NCI-H2171 (cell line): ENCODE measurements around the gene NUP214.
"Not testable (repeated sequence)": the region's sequence is repeated elsewhere in the genome, so short reads cannot be mapped to it uniquely, and the experiment has no call there.

Experiments used
- DNase-seq: peaks from one replicate; lab custom pipeline; 2025; lab: John Stamatoyannopoulos, UW

The NUP214 gene

DNA sequence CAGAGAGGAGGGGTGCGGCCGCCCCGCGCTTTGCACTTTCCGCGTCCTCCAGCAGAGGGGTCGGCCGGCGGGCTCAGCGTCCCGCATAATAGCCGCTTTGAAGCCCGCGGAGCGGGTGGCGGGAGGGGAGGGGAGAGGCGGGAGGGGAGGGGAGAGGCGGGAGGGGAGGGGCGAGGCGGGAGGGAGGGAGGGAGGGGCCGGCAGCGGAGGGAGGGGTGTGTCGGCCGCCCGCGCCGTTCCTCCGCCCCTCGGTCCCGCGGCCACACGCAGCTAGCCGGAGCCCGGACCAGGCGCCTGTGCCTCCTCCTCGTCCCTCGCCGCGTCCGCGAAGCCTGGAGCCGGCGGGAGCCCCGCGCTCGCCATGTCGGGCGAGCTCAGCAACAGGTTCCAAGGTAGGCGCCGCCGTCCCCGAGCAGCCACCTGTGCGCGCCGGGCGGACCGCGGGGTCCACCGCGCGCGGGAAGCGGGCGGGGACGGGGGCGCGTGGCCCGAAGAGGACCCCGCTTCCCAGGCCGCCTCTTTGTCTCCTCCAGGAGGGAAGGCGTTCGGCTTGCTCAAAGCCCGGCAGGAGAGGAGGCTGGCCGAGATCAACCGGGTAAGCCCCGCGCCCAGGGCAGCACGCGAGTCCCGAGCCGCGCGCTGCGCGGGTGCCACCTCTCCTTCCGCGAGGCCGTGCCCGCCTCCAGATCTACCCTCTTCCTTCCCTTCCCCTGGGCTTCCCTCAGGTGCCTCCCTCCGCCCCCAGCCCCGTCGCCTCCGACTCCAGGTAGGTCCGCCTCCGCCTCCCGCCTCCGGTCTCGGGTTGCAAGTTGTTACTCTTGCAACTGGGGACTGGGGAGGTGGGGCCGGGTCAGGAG, 28.9 kb upstream of the NUP214 start, which contains the start of gene AIF1L:
AIF1L (plus strand) TSS at position 263 of the 857 bp plus-strand sequence; CDS start at position 362, 99 bp downstream.
- peak; percentile 82 for DNase-seq

DNA sequence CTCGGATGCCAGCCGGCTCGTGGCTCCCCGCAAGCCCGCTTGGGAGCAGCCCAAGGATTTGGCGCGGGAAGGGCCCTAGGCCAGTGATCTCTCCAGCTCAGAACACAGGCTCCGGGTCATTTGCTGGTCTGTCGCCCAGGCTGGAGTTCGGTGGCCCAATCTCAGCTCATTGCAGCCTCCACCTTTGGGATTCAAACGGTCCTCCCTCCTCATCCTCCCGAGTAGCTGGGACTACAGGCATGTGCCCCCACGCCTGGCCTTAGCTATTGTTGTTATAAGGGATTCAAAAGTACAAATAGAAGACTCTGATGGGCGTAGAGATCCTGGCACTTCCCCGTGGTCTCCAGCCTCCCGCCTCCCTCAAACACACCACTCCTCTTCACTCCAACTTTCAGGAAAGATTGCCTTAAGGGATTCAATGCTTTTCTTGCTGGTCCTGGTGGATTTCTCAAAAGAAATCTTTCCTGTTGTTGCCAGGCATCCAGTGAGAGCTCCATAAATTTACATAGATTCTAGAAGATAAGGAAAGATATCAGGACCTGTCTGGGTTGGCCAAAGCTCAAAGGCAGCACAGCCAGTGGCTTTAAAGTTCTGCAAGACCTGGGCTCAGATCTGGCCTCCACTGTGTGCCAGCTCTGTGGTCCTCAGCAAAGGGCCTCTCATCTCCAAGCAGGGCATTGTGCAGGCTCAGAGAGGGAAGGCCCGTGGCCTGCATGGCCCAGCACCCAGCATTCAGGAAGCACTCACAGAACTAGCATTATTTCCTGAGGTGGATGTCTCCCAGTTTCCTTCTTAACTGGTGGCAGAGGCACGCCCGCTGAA, 28.0 kb upstream of the NUP214 start:
- no peak for DNase-seq

DNA sequence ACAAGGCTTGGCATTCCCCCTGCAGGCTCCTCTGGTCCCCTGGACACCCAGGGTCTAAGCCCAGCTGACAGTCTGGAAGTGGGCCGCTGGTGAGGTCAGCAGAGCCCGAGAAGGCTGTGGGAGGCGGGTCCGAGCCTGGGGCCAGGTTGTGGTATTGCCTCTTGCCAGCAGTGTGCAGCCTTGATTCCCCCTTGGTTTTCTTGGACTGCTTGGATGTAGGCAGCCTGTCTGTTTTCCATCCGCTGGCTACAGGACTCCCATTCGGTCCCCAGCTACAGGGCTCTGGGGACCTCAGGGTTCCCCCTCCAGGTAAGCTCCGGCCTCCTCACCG, 27.5 kb upstream of the NUP214 start:
- DNase-seq, result no peak

DNA sequence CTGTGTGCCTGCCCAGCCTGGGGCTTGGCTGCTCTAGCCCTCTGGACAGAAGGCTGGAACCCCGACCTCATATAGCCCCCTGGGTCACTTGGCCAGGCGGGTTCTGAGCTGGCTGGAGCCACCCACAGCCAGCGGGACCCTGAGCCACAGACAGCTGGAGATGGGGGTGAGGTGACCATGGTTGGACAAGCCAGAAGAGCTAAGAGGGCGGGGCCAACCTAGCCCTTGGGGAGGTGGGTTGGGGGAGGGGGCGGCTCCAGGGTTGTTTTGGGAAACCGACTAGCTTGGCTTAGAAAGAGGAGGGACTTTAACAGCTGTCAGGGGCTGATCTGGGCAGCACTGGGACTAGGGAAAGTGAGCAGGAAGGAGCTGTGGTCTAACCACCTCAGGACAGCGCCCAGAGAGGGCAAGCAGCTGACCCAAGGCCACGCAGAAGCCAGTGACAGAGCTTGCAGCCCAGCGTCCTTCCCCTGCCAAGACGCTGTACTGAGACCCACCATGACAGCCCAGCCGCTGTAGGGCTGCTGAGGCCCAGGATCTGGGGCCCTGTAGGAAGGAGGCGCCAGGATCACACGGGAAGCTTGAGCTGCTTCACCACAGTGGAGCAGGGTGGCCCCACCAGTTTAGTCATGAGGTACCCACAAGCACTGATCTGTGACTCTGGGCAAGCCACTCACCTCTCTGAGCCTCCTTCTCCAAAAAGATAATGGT, 26.8 kb upstream of the NUP214 start:
- DNase-seq, result no peak

DNA sequence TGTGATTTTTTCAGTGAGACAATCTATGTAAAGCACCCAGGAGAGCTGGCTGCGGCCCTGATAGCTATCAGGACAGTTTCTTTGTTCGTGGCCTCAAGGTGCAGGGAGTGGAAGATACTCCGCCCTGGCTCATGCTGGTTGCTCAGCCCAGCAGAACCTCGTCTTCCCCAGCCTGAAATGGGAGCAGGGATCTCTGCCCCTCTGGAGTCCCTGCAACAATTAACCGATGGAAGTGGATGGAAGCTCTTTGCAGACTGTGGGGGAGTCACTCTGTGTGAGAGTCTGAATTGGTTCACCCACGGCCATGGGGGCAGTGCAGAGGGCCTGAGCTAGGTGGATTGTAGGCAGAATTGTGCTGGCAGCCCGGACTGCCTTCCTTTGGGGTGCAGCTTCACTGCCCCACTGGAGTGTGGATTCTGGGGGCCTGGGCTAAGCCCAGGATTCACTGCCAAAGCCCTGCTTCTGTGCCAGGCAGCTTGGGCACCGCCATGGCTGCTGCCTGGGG, 26.2 kb upstream of the NUP214 start:
- no peak for DNase-seq

DNA sequence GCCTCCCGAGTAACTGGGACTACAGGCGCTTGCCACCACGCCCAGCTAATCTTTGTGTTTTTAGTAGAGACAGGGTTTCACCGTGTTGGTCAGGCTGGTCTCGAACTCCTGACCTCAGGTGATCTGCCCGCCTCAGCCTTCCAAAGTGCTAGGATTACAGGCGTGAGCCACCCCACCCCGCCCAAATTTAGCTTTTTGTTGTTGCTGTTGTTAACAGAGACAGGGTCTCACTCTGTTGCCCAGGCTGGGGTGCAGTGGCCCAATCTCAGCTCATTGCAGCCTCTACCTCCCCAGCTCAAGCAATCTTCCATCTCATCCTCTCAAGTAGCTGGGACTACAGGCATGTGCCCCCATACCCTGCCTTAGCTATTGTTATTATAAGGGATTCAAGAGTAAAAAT, 25.5 kb upstream of the NUP214 start:
- DNase-seq, result not testable (repeated sequence)

DNA sequence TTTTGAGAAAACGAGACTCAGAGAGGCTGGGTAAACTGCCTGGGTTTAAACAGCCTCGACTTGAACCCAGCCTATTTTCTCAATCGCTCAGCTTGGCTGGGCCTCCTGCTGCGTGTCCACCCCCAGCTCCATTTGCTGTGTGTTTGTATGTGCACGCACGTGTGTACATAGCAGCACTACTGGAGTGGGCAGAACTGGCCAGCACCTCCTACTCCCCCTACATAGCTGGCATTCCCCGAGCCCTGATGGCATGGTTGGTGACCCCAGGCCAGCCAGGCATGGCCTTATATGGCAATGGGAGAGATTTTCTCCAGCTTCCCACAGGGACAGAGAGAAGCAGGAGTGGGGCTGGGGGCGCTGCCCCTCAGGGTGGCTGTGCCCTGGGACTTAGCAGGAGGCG, 24.9 kb upstream of the NUP214 start:
- no peak for DNase-seq

DNA sequence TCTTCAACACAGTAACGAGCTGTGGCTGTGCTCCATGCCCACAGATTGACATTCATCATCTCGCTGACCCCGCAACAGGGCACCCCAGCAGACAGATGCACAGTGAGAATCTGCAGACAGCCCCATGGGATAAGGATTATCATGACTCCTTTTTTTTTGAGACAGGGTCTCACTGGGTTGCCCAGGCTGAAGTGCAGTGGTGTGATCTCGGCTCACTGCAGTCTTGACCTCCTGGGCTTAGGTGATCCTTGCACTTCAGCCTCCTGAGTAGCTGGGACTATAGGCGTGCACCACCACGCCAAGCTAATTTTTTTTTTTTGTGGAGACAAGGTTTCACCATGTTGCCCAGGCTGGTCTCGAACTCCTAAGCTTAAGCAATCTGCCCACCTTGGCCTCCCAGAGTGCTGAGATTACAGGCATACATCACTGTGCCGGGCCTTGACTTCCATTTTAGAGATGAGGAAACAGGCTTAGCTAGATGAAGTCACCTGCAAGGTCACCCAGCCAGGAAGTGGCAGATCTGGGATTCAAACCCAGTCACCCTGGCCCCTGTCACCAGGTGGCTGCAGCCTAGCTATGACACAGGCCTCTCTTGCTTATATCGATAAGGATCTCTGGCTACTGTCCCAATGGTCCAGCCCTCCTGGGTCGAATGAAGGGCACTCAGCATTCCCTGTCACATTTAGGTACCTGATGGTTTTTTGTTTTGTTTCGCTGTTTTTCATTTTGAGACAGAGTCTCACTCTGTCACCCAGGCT, 24.0 kb upstream of the NUP214 start:
- DNase-seq, result no peak

DNA sequence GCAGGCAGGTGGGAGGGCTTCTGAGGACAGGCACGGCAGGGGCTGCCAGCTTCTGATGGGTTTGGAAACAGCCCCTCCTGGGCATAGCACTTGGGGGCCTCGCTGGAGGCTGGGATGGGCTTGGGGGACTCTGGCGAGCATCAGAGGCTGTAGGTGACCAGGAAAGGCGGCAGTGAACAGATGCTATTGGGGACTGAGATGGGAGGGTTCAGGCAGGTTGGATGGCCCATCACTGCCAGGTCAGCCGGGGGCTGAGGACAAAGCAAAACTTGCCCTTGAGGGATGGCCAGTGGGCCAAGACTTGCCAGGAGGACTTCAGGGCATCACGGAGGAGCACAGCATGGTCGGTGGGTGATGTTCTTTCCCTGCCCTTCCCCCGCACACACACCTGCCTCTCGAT, 22.4 kb upstream of the NUP214 start:
- no peak for DNase-seq

DNA sequence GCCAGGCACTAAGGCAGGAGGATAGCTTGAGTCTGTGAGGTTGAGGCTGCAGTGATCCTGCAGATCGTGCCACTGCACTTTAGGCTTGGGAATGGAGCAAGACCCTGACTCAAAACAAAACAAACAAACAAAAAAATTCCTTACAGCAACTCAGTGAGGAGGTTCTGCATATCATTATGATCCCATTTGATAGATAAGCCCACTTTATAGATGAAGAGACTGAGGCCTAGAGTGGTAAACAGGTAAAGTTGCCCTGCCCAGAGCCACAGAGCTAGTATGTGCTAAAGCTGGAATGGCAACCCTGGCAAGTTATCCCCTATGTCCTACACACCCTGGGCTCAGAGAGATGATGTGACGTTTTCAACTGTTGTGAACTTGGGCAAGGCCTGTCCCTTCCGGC, 21.9 kb upstream of the NUP214 start:
- DNase-seq, result no peak

DNA sequence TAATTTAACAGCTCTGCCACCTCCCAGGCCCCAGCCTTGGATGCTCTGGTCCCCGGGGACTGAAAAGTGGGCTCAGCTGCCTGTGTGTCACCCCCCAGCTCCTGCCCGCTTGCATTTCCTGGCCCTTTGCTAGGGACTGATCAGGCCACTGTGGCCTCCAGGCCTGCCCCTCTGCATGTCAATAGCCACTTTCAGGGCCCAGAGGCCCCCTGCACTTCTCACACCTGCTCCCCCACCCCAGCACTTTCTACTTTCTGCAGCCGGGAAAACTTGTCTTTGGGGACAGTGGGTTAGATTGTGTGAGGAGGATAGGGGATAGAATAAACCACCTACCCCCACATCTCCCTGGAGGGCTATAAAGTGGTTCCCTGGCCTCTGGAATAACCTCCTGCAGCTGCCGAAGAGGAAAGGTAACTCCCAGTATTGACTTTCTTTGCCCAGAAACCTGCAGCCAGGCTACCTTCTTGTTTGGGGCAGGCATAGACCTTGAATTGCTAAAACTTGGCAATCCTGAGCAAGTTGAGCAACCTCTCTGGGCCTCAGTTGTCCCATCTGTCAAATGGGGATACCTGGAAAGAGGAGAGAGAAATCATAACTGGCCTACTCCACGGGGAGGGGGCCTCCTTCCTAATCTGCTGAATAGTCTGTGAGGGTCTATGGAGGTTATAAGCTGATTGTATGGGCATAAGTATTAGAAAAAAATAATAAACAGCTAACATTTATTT, 21.2 kb upstream of the NUP214 start:
- DNase-seq, result no peak

DNA sequence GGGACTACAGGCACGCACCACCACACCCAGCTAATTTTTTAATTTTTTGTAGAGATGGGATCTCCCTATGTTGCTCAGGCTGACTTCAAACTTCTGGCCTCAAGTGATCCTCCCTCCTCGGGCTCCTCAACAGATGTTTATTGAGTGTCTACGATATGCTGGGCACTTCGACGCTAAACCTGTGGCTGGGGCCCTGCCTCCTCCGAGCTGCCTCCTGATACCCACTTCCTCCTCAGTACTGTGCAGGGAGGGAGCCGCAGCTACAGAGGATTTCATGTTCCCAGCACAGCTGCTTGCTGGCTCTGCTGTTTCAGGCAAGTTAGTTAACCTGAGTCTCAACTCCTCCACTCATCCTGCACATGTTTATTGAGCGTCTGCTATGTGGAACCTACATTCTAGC, 19.4 kb upstream of the NUP214 start:
- no peak for DNase-seq

DNA sequence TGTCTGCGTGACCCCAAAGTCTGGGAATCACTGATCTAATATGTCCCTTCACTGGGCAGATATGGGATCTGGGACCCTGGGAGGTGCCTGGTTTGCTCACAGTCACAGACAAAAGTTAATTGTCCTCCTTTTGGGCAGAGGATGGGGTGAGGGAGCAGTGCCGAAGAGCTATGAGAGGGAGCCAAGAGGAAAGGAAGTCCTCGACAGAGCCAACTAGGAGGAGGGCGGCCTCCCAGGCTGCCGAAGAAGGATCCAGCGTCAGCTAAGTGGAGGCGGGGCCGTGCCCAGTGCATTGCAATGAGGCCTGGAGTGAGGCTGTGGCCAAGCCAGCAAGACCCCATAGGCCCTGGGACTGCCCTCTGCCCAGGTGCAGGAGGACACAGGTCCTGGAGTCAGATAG, 17.6 kb upstream of the NUP214 start:
- no peak for DNase-seq

DNA sequence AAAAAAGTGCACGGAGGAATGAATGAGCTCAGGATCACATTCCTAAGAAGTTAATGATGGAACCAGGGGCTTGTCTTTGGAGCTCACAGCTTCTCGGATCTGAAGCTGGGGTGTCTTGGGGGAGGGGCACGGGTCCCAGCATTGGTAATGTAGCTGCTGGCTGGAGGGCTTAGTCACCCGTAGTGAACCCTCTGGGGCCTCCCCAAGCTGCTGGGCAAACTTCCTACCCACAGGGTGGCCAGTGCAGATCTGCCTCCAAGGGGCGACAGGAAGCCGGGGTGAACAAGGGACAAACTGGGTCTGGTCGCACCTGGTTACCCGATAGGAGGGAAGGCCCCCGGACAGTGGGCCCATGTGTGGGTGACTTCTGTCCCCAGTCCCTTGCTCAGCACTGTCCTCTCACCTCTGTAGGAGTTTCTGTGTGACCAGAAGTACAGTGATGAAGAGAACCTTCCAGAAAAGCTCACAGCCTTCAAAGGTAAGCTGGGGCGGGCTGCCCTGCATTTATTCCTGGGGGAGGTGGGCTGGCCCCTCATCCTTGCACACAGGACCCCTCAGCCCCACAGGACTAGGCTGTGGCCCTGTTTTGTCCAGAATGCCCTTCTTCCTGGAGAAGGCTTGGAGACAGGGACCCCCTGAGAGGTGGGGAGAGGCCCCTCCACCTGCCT, 14.1 kb upstream of the NUP214 start:
- no peak for DNase-seq

DNA sequence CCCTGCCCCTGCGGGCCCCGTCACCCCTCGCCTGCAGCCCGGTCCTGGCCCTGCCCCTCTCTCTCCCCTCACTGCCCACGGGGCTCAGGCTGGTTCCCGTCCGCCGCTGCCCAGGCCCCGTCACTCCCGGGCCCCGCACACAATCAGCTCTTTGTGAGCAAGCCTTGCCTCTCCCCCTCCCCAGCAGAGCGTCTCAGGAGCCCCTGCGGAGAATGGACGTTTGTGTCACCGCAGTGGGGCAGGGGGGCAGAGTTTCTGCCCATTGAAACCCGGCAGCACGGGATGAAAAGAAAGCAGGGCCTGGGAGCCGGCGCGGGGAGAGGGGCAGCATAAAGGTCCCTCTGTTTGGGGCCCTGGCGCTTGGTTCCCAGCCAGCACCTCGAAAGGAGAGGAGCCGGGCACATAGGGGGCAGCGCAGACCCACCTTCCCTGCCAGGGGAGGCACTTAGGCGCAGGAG, 13.5 kb upstream of the NUP214 start:
- no peak for DNase-seq

DNA sequence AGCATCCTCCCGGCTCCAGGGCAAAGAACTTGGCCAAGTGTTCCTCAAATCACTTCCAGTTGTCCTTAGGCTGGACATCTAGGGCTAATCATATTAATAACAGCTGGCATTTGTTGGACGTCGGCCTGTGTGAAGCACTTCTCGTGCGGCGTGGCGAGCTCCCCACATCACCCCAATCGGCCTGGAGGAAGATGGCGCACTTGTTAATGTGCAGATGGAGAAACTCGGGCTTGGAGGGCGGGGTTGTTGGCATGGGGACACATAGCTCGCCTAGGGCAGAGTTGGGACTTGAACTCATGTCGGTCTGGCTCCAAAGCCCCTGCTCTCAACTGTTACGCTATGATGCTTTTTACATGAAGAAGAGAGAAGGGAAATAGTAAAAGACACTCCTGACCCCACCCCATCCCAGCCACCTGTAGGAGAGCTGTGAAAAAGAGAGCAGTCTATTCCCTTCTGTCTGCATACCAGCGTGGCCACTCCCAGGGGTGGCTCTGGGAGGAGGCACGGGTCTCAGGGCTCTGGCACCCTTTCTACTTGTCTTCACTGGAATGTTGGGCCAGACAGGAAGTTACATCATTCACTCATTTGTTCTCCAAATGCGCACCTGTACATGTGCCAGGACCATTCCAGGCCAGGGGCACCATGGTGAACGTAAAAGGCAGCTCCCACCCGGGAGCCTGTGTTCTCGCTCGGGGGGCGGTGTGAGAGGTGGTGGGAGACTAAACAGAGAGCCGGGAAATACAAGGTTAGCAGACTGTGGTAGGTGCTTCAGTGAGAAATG, 12.8 kb upstream of the NUP214 start:
- no peak for DNase-seq

DNA sequence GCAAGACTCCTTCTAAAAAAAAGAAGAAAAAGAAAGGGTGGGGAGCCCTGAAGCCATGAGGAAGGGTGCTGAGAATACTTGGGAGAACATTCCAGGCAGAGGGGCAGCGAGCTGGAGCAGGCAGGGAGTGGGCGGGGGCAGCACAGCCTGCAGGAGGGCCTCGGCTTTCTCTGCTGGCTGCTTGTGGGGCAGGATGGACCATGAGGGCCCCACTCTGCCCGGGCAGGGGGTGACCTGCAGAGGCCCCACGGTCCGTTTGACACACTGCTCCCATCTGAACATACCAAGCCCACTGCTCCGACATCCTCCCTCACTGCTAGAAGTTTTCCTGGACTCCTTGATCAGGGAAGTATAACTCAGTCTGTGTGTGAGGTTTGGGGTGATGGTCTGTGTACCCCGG, 11.7 kb upstream of the NUP214 start:
- no peak for DNase-seq

DNA sequence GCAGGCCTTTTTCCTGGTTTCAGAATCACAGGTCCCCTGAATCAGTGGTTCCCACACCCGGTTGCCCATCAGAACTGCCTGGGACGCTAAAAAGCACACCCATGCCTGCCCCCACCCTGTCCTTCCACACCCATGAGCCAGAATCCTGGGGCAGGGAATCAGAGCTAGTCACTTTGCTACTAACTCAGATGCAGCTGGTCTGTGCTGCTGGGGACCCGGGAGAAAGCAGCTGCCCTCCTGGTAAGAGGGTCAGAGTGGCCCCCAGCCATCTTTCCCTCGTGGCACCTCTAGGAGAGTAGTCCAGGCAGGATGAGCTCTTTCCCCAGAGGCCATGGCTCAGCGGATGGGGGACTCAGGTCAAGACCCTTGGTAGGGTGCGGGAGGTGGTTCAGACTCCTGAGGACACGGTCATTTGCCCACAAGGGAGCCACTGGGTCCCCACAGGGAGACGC, 11.3 kb upstream of the NUP214 start:
- no peak for DNase-seq

DNA sequence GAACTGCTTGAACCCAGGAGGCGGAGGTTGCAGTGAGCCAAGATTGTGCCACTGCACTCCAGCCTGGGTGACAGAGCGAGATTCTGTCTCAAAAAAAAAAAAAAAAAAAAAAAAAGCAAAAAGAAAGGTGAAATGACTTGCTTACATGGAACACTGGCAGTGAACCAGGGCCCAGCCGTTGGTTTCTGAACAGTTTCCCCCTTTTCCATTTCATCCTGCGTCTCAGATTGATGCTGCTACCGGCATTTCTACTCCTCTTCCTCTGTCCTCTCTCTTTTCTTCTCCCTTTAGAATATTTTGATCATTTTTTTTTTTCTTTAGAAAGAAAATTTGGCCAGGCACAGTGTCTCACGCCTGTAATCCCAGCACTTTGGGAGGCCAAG, 10.0 kb upstream of the NUP214 start:
- DNase-seq, result not testable (repeated sequence)
